GM18499 (cell line): ENCODE measurements around the gene PRDM11.
"Not testable (repeated sequence)": the region's sequence is repeated elsewhere in the genome, so short reads cannot be mapped to it uniquely, and the experiment has no call there.

Experiments used
- ATAC-seq: cut with Tn5 transposase; IDR thresholded peaks from one replicate; pipeline ENCODE4 v1.9.1; 2021; ENCODE audit warnings: moderate number of reproducible peaks; ENCODE audit not compliant: insufficient read depth, unreplicated experiment

PRDM11 gene

DNA sequence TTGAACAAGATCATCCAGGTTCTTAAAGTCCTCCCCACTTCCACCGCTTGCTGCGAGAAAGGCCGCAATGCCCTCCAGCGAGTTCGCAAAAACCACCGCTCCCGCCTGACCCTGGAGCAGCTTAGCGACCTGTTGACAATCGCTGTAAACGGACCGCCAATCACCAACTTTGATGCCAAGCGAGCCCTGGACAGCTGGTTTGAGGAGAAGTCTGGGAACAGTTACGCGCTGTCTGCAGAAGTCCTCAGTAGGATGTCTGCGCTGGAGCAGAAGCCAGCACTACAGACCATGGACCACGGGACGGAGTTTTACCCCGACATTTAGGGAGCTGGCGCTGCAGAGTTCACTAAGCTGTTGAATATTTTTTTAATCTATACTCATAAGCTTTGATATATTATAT is 81.4 kb downstream of the PRDM11 start:
- ATAC-seq = no peak

DNA sequence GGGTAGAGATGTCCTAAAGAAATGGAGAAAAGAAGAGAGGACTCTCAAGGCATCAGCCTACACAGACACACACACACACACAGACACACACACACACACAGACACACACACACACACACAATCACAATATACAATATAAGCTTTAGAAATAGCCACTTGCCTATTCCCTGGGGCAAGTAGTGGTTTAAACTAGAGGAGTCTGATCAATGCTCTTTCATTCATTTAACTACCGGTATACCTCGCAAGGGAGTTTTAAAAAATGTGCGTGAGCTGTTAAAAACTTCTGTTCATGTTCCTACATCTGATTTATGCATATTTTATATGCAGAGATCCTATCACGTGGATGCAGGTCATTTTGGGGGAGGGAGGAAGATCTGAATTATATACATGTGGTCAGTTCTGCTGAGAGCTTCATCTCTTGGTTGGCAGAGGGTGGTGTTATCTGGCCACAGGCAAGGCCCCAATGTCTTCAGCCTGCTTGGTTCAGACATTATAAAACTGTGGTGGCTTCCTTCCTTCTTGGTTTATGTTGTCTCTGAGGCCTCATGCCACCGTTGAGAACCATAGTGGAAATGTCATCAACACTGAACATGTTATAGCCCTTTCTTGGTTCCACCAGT is 83.1 kb downstream of the PRDM11 start:
- ATAC-seq = no peak

GRCh38 chr11:45232341-45233080 is 86.1 kb downstream of the PRDM11 start:
- ATAC-seq = no peak

DNA sequence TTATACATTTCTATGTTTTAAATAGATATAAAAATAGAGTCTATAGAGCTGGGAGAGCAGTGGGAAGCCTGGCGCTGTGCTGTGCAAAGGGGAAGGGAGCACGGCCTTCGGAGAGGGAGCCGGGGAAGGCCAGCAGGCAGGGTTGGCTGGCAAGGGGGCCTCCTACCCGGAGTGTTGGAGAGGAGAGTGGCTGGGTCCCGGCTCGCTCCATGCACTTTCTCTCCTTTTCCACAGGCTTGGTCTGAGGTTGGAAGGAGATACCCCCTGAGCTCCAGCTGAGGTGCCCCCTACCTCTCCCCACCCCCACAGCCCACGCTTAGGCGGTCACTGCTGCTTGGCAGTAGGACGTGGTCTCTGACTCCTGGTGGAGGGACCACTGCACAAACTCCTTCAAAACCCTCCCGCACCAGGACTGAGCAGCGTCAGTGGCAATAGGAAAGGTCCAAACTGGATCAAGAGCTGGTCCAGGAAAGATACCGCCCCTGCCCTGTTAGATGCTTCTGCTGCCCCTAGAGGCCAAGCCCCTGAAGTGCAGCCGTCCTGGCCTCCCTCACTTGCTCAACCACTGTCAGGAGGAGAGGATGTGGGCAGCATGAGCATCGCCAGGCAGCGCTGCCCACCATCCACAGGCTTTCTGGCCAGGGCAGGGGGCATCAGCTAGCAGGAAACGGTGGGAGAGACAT is 86.8 kb downstream of the PRDM11 start:
- ATAC-seq = no peak

GRCh38 chr11:45233804-45234170 is 87.3 kb downstream of the PRDM11 start:
- ATAC-seq = no peak

DNA sequence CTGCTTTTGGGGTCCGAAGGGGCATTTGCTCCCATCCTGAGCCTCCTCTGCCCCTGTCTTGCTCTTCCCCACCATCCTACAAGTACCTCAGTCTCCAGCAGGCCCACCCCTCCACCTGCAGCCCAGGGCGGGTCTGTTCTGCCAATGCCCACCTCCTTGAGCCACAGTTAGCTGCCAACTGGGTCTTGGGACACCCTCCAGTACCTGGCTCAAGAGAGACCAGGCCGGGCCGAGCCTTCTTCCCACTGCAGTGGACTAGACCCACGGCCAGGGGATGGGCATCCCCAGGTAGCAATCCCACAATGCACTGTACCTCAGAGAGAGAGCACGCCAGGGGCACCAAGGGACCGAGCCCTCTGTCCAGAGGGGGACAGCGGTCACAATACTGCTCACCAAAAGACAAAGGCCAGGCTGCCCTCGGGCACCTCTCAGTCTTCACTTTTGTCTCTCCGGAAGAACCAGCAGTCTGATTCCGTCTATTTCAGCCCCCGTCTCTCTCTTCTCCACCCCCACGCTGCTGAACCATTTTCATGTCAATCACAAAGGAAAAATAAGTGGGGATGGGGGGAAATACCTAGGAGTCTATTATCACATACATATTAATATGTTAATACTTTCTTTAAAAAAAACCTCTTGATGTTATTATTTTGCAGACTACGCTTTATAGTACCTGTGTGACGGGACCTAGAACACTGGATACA is 88.0 kb downstream of the PRDM11 start:
- ATAC-seq = no peak

- no peak for ATAC-seq
Observed at GRCh38 chr11:45237711-45238315, 91.4 kb downstream of the PRDM11 start.

DNA sequence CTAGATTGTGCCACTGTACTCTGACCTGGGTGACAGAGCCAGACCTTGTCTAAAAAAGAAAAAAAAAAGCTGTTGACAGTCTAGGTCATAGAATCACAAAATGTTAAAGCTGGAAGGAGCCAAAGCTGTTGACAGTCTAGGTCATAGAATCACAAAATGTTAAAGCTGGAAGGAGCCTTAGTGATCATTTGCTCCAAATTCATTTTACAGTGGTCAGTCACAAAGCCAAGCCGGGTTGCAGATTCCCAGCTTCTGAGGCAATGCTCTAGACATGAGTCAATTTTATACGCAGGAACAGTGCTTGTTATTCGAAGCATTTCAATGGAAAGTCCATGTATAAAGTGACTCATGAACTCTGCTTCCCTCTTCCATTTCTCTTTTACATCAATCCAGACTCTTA is 92.3 kb downstream of the PRDM11 start:
- ATAC-seq = no peak

GRCh38 chr11:45239733-45240132 is 93.3 kb downstream of the PRDM11 start:
- no peak for ATAC-seq

- no peak for ATAC-seq
Observed at GRCh38 chr11:45243967-45244366, 97.5 kb downstream of the PRDM11 start.

DNA sequence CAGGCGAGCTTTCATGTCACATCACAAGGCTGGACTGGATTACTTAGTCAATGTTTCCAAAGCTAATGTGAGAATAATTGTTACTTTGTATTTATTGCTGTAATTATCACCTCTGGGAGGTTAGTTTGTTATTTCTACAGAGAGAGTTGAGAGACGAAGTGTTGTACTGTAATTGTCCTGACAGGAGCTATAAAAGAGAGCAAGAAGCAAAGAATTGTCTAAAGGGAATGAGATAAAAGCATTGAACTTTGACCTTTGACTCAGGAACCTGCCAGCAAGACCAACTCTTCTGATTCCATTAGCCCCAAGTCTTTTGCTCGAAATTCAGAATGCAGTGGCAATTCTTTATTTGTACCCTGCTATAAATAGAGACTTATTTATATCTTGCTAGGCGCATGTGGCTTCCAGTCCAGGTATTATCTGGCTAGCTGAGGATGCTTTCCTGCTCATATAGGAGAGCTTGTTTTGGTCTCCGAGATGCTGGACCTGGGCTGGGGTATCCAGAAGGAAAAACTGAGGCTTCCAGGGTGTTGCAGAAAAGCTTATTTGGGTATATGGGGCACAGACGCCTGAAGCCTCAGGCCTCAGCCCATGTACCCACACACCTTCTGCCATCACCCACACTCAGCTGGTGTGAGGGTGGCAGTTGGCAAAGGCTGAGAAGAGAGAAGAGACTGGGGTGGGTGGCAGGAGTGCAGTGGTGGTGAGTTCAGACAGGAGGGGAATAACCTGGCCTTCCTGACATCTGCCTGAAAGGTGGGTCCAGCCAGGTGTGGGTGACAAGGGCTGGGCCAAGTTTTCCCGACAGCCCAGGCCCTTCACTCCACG is 99.0 kb downstream of the PRDM11 start:
- ATAC-seq = no peak

- ATAC-seq = no peak
Observed at GRCh38 chr11:45246241-45246640, 99.8 kb downstream of the PRDM11 start.

DNA sequence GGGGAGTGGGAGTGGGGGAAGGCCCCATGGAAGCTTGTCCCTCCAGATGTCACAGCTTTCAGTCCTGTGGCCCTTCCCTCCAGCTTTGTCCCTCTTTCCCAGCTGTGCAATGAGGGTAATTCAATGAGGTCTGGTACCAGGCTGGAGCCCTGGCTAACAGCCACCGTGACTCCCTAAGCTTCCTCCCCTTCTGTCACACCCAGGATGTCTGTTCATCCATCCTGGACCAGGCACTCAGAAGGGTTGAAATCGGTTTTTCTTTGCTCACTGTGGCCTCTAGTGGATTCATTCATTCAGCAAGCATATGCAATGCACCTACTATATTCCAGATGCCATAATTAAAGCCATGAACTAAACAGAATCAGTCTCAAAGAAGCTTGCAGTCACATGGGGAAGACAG is 101.0 kb downstream of the PRDM11 start:
- ATAC-seq = no peak

- no peak for ATAC-seq
Observed at GRCh38 chr11:45248501-45249011, 102.1 kb downstream of the PRDM11 start.

GRCh38 chr11:45249372-45249771 is 102.9 kb downstream of the PRDM11 start:
- ATAC-seq = not testable (repeated sequence)

DNA sequence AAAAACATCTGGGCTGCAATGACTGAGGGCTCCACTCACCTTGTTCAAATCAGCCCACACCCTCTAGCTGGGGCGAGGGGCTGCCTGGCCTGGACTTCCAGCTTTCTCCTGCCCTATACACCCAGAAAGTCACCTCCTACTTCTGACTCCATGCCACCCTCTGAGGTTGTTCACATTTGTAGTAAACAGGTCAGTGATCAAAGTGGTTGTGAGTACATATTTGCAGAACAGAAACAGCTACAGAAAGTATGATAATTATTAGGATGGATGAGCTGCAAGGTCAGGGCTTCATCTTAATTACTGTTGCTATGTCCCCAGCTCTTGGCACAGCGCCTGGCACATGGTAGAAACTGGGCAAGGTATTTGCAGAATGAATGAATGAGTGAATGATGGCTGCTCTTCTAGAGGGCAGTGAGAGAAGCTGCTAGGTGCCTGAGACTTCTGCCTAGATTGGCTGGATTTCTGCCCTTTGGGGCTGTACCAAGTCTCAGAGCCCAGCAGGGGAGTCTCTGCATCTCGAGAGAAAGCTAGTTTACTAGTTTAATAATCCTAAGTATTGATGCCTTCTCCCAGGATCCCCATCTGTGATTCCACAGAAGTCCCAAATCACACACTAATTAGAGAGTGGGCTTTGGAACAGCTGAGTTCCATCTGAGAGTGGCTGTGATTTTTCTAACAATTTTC is 103.7 kb downstream of the PRDM11 start:
- ATAC-seq = no peak

GRCh38 chr11:45252134-45252856 is 105.9 kb downstream of the PRDM11 start:
- no peak for ATAC-seq

DNA sequence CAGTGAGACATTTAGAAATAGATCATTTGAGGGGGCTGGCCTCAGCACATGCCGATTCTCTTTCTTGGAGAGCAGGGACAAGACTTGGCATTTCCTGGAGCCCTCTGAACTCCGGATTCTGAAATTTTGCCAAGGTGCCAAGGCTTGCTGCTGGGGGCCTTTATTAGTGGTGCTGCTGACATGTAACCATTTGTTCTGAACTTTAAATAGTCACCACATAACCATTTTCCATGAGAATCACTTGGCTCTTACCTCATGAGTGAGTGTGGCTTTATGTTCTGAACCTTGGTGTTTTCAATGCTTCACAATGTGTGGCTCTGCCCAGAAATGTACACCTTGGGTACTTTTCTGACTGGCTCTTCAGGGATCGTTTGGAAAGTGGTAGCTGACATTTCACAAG is 106.4 kb downstream of the PRDM11 start:
- ATAC-seq = no peak
